Measurements from ENCODE around the gene KLHDC1. TPM values are rescaled to one million over a fixed set of nuclear protein-coding genes. Genes with fewer than 3 reads are reported as not detected.
A peak's percentile ranks its signal among the peaks of the same experiment; 100 is the strongest.

The KLHDC1 gene
- total RNA-seq, 1 donor from 2014 or later = 1.2 TPM

- Histone ChIP-seq H3K4me1 (ENCODE audit: insufficient read depth, low read length) (peaks cover 31% of the 10 kb centered on the region), H3K9ac (ENCODE audit: low read length) (peak overlapping the region; percentile 100), H3K27ac (ENCODE audit: low read depth, low read length) (peak overlapping the region; percentile 96), H3K27me3 (ENCODE audit: insufficient read depth, low read length) (no peaks in the 10 kb centered on the region), H3K36me3 (ENCODE audit: insufficient read depth, low read length) (no peaks in the 10 kb centered on the region), H3K4me2 (ENCODE audit: low read length) (peak overlapping the region; percentile 96), H3K9me3 (ENCODE audit: insufficient read depth, low read depth, low read length) (no peaks in the 10 kb centered on the region), H2AFZ (ENCODE audit: low read depth, low read length) (peak overlapping the region; percentile 74), H4K20me1 (ENCODE audit: insufficient read depth, low read length) (peaks cover 20% of the 10 kb centered on the region), H3K79me2 (ENCODE audit: insufficient read depth, low read length) (peaks cover 37% of the 10 kb centered on the region), H3K4me3 (ENCODE audit: insufficient read depth, low read depth, low read length) (peak overlapping the region; percentile 95)
- Mint-ChIP-seq H3K4me1 (ENCODE audit: low read depth, unreplicated experiment) (peaks cover 14% of the 10 kb centered on the region), H3K36me3 (ENCODE audit: low read depth, unreplicated experiment) (no peaks in the 10 kb centered on the region), H3K27ac (ENCODE audit: unreplicated experiment) (peak overlapping the region; percentile 97), H3K27me3 (ENCODE audit: low read depth, unreplicated experiment) (no peaks in the 10 kb centered on the region), H3K9me3 (ENCODE audit: unreplicated experiment) (no peaks in the 10 kb centered on the region), H3K4me3 (ENCODE audit: unreplicated experiment) (peak overlapping the region; percentile 90)
- FAIRE-seq (no peak), DNase-seq (ENCODE audit: low read depth) (no peak)
- TF ChIP-seq, protein P1, sequence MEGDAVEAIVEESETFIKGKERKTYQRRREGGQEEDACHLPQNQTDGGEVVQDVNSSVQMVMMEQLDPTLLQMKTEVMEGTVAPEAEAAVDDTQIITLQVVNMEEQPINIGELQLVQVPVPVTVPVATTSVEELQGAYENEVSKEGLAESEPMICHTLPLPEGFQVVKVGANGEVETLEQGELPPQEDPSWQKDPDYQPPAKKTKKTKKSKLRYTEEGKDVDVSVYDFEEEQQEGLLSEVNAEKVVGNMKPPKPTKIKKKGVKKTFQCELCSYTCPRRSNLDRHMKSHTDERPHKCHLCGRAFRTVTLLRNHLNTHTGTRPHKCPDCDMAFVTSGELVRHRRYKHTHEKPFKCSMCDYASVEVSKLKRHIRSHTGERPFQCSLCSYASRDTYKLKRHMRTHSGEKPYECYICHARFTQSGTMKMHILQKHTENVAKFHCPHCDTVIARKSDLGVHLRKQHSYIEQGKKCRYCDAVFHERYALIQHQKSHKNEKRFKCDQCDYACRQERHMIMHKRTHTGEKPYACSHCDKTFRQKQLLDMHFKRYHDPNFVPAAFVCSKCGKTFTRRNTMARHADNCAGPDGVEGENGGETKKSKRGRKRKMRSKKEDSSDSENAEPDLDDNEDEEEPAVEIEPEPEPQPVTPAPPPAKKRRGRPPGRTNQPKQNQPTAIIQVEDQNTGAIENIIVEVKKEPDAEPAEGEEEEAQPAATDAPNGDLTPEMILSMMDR (IDR thresholded peaks at IDR 0.05; ENCODE audit: insufficient read depth, low read depth, low read length) = no peak
- no peak for TF ChIP-seq EZH2 (IDR thresholded peaks at IDR 0.05; ENCODE audit: insufficient read depth, low read length)
Observed at GRCh38 chr14:49767270-49767570, 74.3 kb downstream of the KLHDC1 start.

DNA sequence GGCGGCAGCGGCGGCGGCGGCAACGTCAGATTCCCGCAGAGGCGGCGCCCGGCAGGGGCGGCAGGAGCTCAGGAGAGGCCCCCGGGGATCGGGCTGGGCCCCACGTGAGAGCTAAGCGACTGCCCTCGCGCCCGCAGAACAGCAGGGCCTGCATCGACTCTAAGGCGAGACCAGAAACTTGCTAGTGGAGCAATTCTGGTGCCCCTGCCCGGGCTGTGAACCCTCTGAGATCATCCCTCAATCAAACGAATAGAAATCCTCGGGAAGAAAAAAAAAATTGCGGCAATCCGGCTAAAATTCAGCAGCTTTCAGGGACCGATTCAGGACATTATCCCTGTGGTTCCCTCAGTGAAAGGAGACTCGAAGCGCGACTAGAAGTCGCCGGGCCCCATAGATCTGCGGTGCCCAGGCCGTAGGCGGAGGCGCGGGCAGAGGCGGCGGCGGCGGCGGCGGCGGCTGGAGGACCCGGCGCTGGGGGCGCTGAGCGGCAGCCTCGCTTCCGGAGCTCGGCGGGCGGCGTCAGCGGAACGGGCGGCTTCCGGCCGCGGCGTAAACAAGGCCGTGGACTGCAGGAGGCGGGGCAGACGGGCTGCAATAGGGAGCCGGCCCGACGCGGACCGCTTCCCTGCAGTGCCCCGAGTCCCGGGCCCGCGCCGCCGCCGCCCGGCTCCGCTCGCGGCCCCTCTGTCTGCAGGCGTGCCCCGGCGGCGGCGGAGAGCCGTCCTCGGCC lies 74.8 kb downstream of the KLHDC1 start, which contains the start of gene KLHDC2:
TSS of gene KLHDC2 (plus strand) at position 583 of the 730 bp plus-strand sequence. CDS start 316 bp downstream, outside the sequence.
- H3K36me3 Mint-ChIP-seq (ENCODE audit: low read depth, unreplicated experiment) = no peaks in the 10 kb centered on the region

More for the DNA sequence above, 74.8 kb downstream of the KLHDC1 start, which contains the start of gene KLHDC2:
- Histone ChIP-seq H3K79me2 (ENCODE audit: insufficient read depth, low read length) (peaks cover 37% of the 10 kb centered on the region), H3K9me3 (ENCODE audit: insufficient read depth, low read depth, low read length) (no peaks in the 10 kb centered on the region), H4K20me1 (ENCODE audit: insufficient read depth, low read length) (peaks cover 22% of the 10 kb centered on the region), H3K4me2 (ENCODE audit: low read length) (peak within 1 kb of the TSS; percentile 96), H3K4me1 (ENCODE audit: insufficient read depth, low read length) (peaks cover 31% of the 10 kb centered on the region), H3K36me3 (ENCODE audit: insufficient read depth, low read length) (peaks cover under 1% of the 10 kb centered on the region), H3K9ac (ENCODE audit: low read length) (peak within 1 kb of the TSS; percentile 100), H3K4me3 (ENCODE audit: insufficient read depth, low read depth, low read length) (peak within 1 kb of the TSS; percentile 95), H3K27me3 (ENCODE audit: insufficient read depth, low read length) (no peaks in the 10 kb centered on the region), H2AFZ (ENCODE audit: low read depth, low read length) (peak within 1 kb of the TSS; percentile 78), H3K27ac (ENCODE audit: low read depth, low read length) (peak within 1 kb of the TSS; percentile 96)
- peak; percentile 75 for DNase-seq (ENCODE audit: low read depth)
- TF ChIP-seq EZH2 (IDR thresholded peaks at IDR 0.05; ENCODE audit: insufficient read depth, low read length) = no peak
- TF ChIP-seq, protein P1 (IDR thresholded peaks at IDR 0.05; ENCODE audit: insufficient read depth, low read depth, low read length) = no peak
- FAIRE-seq = no peak
- Mint-ChIP-seq H3K4me1 (ENCODE audit: low read depth, unreplicated experiment) (peaks cover 14% of the 10 kb centered on the region), H3K9me3 (ENCODE audit: unreplicated experiment) (no peaks in the 10 kb centered on the region), H3K27ac (ENCODE audit: unreplicated experiment) (peak within 1 kb of the TSS; percentile 99), H3K27me3 (ENCODE audit: low read depth, unreplicated experiment) (no peaks in the 10 kb centered on the region), H3K4me3 (ENCODE audit: unreplicated experiment) (peak within 1 kb of the TSS; percentile 98)

All from astrocyte (in vitro differentiated cells and primary cell).